Muscle of arm (tissue), 12 donors: ENCODE results near the gene POLD1. TPM values are rescaled to one million over a fixed set of nuclear protein-coding genes. Genes with fewer than 3 reads are reported as not detected.
"Not testable (repeated sequence)": the region's sequence is repeated elsewhere in the genome, so short reads cannot be mapped to it uniquely, and the experiment has no call there.

Source experiments
- DNase-seq: peaks from one replicate; pipeline ENCODE4 v3.0.0-alpha.2; 2013
- polyA plus RNA-seq, 12 donors: library from polyadenylated mRNA; unstranded; fragments of 120-200 nt; gene quantifications; one replicate each; pipeline ENCODE4 v1.2.1, GENCODE V29; 2013; ENCODE audit not compliant: insufficient read length in 12 of 12

POLD1 gene
- polyA plus RNA-seq, 12 donors, result 8.5 to 41.1 (median 14.5) TPM; not detected in 1

DNA sequence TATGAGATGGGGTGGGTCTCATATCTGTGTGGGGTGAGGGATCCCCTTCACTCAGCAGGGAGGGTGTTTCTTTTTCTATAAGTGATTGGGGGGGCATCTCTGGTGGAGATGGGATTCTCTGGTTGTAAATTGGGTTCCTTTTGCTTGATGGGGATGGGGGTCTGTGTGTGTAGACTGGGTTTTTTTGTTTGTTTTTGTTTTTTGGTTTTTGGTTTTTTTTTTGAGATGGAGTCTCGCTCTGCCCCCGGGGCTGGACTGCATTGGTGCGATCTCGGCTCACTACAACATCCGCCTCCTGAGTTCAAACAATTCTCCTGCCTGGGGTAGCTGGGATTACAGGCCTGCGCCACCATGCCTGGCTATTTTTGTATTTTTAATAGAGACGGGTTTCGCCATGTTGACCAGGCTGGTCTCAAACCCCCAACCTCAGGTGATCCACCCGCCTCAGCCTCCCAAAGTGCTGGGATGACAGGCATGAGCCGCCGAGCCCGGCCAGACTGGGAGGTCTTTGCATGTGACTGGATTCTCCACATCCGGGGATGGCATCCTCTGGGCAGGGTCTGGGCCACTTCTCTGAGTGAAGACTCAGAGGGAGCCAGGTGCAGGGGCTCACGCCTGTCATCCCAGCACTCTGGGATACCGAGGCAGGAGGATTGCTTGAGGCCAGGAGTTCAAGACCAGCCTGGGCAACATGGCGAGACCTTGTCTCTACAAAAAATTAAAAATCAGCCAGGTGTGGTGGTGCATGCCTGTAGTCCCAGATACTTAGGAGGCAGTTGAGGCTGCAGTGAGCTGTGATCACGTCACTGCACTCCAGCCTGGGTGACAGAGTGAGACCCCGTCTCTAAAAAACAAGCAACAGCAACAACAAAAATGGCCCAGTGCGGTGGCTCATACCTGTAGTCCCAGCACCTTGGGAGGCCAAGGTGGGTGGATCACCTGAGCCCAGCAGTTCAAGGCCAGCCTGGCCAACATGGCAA, 49.3 kb downstream of the POLD1 start:
- DNase-seq, result no peak

GRCh38 chr19:50434525-50434924, 50.4 kb downstream of the POLD1 start:
- no peak for DNase-seq

GRCh38 chr19:50435221-50435620, 51.1 kb downstream of the POLD1 start:
- DNase-seq, result no peak

DNA sequence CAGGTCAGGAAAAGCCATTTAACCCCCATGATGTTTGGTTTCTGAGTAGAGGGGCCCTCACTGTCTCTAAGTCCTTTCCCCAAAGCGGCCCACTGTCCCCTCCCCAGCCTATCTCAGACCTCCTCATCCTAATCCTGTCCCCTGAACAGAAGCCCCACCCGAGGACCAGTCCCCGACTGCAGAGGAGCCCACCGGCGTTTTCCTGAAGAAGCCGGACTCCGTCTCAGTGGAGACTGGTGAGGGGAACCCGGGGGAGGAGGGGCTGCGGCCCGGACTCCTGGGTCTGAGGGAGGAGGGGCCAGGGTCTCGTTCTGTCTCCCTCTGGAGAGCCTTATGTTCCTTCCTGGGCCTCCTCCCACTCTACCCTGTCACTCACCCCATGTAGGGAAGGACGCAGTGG, 51.5 kb downstream of the POLD1 start:
- no peak for DNase-seq

DNA sequence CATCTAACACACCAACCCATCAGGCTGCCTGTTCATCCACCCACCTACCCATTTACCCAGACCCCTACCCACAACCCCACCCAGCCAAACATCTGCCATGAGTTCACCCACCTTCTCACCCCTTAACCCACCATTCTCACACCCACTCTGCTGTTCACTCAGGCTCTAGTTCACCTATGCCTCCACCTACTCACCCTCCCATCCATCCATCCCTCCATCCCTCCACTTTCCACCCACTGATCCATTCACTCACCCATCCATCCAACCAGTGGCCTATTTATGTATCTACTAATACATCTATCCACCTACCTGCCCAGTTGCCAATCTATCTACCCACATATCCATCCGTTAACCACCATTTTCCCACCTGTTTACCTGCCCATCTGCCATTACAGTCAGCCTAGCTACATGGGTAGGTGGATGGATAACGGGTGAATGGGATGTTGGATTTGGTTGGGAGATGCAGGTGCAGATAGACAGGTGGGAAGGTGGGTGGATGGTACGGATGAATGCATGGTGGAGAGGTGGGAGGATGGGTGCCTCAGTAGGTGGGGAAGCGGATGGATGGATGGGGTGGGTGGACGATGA, 53.8 kb downstream of the POLD1 start:
- no peak for DNase-seq

DNA sequence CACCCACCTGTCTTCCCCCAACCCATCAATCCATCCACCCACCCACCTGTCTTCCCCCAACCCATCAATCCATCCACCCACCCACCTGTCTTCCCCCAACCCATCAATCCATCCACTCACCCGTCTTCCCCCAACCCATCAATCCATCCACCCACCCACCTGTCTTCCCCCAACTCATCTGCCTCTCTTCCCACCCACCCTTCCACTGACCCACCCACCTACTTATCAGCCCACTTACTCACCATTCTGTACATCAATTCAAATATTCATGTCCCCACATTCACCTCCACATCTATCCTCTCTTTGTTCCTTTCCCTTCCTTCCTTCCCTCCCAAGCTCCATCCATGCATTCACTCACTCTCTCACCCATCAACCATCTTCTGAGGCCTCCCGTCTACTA, 55.0 kb downstream of the POLD1 start:
- DNase-seq, result not testable (repeated sequence)

GRCh38 chr19:50444059-50444458, 59.9 kb downstream of the POLD1 start:
- DNase-seq, result no peak

DNA sequence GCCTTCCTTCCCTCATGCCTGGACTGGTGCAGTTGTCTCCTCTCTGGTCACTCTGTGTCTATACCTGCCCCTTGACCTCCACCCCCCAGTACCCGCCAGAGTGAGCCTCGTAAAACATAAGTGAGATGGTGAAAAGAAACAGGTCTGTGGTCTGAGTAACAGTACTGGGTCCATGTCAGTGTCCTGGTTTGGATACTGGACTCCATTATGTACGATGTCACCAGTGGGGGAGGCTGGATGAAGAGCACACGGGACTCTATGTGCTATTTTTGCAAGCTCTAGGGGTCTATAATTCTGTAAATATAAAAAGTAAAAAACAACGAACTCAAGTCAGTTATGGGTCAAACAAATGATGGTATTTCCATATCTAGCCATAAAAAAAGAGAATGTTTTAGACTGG, 62.9 kb downstream of the POLD1 start:
- no peak for DNase-seq

DNA sequence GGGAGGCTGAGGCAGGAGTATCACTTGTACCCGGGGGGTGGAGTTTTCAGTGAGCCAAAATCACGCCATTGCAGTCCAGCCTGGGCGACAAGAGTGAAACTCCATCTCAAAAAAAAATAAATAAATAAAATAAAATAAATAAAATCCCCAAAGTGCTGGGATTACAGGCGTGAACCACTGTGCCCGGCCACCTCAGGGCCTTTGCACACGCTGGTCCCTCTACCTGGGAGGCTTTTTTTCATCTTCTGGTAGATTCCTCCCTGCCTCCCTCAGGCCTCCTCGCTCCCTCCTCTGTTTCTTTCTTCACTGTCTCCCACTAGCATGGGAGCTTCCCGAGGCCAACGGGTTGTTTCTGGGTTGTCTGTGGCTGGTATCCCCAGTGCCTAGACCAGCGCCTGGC, 63.6 kb downstream of the POLD1 start:
- DNase-seq, result no peak

GRCh38 chr19:50449236-50449899, 65.2 kb downstream of the POLD1 start:
- DNase-seq, result no peak

- no peak for DNase-seq
Observed at GRCh38 chr19:50450369-50451222, 66.4 kb downstream of the POLD1 start.

- DNase-seq, result no peak
Observed at GRCh38 chr19:50451223-50451534, 67.0 kb downstream of the POLD1 start.

- DNase-seq, result no peak
Observed at GRCh38 chr19:50453243-50453642, 69.1 kb downstream of the POLD1 start.

DNA sequence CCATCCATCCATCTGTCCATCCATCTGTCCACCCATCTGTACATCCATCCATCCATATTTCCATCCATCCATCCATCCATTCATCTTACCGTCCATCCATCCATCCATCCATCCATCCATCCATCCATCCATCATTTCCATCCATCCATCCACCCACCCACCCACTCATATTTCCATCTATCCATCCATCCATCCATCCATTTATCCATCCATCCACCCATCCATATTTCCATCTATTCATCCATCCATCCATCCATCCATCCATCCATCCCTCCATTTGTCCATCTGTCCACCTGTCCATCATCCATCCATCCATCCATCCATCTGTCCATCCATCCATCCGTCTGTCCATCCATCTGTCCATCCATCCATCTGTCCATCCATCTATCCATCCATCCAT, 71.8 kb downstream of the POLD1 start:
- DNase-seq, result no peak

- DNase-seq, result no peak
Observed at GRCh38 chr19:50457300-50457699, 73.2 kb downstream of the POLD1 start.

- no peak for DNase-seq
Observed at GRCh38 chr19:50458396-50459066, 74.4 kb downstream of the POLD1 start.

- no peak for DNase-seq
Observed at GRCh38 chr19:50459067-50459456, 74.9 kb downstream of the POLD1 start.

DNA sequence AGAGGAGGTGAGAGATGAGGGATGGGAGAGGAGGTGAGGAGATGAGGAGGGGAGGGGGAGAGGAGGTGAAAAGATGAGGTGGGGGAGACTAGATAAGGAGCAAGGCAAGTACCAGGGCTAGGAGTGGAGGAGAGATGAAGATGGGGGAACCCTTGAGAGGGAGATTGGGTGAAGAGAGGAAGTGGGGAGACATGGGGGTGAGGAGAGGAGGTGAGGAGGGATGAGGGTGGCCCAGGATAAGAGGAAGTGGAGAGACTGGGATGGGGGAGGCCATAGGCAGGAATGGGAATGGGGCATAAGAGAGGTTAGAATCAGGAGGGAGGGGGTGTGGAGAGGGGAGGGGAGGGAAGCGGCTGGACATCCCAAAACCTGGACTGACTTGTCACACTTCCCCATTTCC, 75.5 kb downstream of the POLD1 start:
- DNase-seq, result no peak

DNA sequence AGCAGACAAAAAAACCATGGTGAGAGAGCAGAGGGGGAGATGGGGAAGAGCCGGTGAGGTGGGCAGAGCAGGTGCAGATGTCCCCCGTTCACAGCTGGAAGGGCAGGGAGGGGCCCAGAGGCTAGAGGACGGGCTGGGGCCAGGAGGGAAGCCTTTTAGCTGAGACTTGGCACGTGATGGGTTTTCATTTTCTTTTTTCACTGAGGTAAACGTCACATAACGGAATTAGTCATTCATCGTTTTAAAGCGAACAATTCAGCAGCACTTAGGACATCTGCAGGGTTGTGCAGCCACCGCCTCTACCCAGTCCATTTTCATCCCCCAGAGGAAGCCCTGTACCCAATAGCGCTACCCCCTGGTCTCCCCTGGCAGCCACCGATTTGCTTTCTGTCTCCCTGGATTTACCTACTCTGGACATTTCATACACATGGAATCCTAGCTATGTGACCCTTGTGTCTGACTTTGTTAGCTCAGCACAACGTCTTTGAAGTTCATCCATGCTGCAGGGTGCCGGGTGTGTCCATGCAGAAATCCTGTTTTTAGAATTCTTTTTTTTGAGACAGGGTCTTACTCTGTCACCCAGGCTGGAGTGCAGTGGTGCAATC, 76.1 kb downstream of the POLD1 start:
- no peak for DNase-seq

- DNase-seq, result peak; percentile 71
Observed at GRCh38 chr19:50461066-50461875, 77.1 kb downstream of the POLD1 start.
